ENCODE measurements around the gene IQCN.
A peak's percentile ranks its signal among the peaks of the same experiment; 100 is the strongest.

IQCN gene

GRCh38 chr19:18294467-18294864, 20.2 kb upstream of the IQCN start:
- no peaks in the 10 kb centered on the region for H3K9me3 ChIP-seq (replicated peaks in 1 of 2; ENCODE audit: control insufficient read depth in 2 of 2, insufficient read depth in 1 of 2, low read depth in 1 of 2, low read length in 2 of 2)
- peak overlapping the region; percentile 99 for H2AK5ac ChIP-seq (ENCODE audit: low read depth, low read length)
- no peak overlapping the region for H2BK120ac ChIP-seq (ENCODE audit: low read depth, low read length)
- peaks cover 0 to 2% (median 0%) of the 10 kb centered on the region in 3 experiments for H3K27me3 ChIP-seq (ENCODE audit: control insufficient read depth in 3 of 3, insufficient read depth in 3 of 3, low read depth in 1 of 3, low read length in 3 of 3)
- H3K4me1 ChIP-seq (ENCODE audit: control insufficient read depth in 2 of 2, insufficient read depth in 1 of 2, low read depth in 1 of 2, low read length in 2 of 2), result peaks cover 22 to 25% of the 10 kb centered on the region in 2 donors
- peak overlapping the region; percentile 89 for H3K14ac ChIP-seq (ENCODE audit: low read length)
- no peaks in the 10 kb centered on the region for H3K36me3 ChIP-seq (replicated peaks in 1 of 2; ENCODE audit: control insufficient read depth in 2 of 2, insufficient read depth in 2 of 2, low read length in 2 of 2)
- peak overlapping the region; percentile 73 for H2BK12ac ChIP-seq (ENCODE audit: low read length)
- H3K18ac ChIP-seq (ENCODE audit: low read length), result peak overlapping the region; percentile 95
- peak overlapping the region; percentile 73 for H3K23ac ChIP-seq (ENCODE audit: low read depth, low read length, poor library complexity)
- no peak overlapping the region for H3K27ac ChIP-seq (replicated peaks; ENCODE audit: low read length)
- peak overlapping the region; percentile 44 for H3K9ac ChIP-seq (ENCODE audit: low read depth, low read length, poor library complexity)
- H3K79me1 ChIP-seq (ENCODE audit: low read depth, low read length), result no peaks in the 10 kb centered on the region
- no CpG with 5 or more reads among the region's 9 CpGs for WGBS, 2 donors (ENCODE audit: extremely low coverage in 2 of 2, insufficient read length in 2 of 2, insufficient replicate concordance in 1 of 2)
- H3K4me2 ChIP-seq (ENCODE audit: insufficient read depth, low read length, poor library complexity, severe bottlenecking), result no peak overlapping the region
- peak overlapping the region; percentile 99 for H2BK15ac ChIP-seq (ENCODE audit: low read length)
- H2AFZ ChIP-seq (ENCODE audit: low read length), result no peak overlapping the region
- DNase-seq (ENCODE audit: low spot score), result no peak
- H4K91ac ChIP-seq (ENCODE audit: low read depth, low read length, poor library complexity), result no peak overlapping the region
- no peak overlapping the region for H3K4me3 ChIP-seq (ENCODE audit: low read length in 2 of 2)
- H3K4ac ChIP-seq (ENCODE audit: low read length), result no peak overlapping the region
- H2BK5ac ChIP-seq (ENCODE audit: low read length), result peak overlapping the region; percentile 71
- no peak overlapping the region for H4K8ac ChIP-seq (ENCODE audit: low read depth, low read length)

GRCh38 chr19:18293642-18294466, 19.6 kb upstream of the IQCN start:
- WGBS, 2 donors (ENCODE audit: extremely low coverage in 2 of 2, insufficient read length in 2 of 2, insufficient replicate concordance in 1 of 2), result no CpG with 5 or more reads among the region's 18 CpGs
- Histone ChIP-seq H3K36me3 (replicated peaks in 1 of 2; ENCODE audit: control insufficient read depth in 2 of 2, insufficient read depth in 2 of 2, low read length in 2 of 2) (no peaks in the 10 kb centered on the region), H3K4me2 (ENCODE audit: insufficient read depth, low read length, poor library complexity, severe bottlenecking) (no peak overlapping the region), H3K27ac (replicated peaks; ENCODE audit: low read length) (peak overlapping the region; percentile 33), H3K9ac (ENCODE audit: low read depth, low read length, poor library complexity) (peak overlapping the region; percentile 44), H2AFZ (ENCODE audit: low read length) (peak overlapping the region; percentile 89), H2BK5ac (ENCODE audit: low read length) (peak overlapping the region; percentile 71), H2BK120ac (ENCODE audit: low read depth, low read length) (peak overlapping the region; percentile 48), H3K14ac (ENCODE audit: low read length) (peak overlapping the region; percentile 89), H3K79me1 (ENCODE audit: low read depth, low read length) (no peaks in the 10 kb centered on the region), H2AK5ac (ENCODE audit: low read depth, low read length) (peak overlapping the region; percentile 99), H2BK12ac (ENCODE audit: low read length) (peak overlapping the region; percentile 33), H3K9me3 (replicated peaks in 1 of 2; ENCODE audit: control insufficient read depth in 2 of 2, insufficient read depth in 1 of 2, low read depth in 1 of 2, low read length in 2 of 2) (no peaks in the 10 kb centered on the region), H3K27me3 (ENCODE audit: control insufficient read depth in 3 of 3, insufficient read depth in 3 of 3, low read depth in 1 of 3, low read length in 3 of 3) (peaks cover 0 to 2% (median 0%) of the 10 kb centered on the region in 3 experiments), H3K4ac (ENCODE audit: low read length) (peak overlapping the region; percentile 8), H3K4me1 (ENCODE audit: control insufficient read depth in 2 of 2, insufficient read depth in 1 of 2, low read depth in 1 of 2, low read length in 2 of 2) (peaks cover 22 to 25% of the 10 kb centered on the region in 2 donors), H3K4me3 (ENCODE audit: low read length in 2 of 2) (no peak overlapping the region), H4K91ac (ENCODE audit: low read depth, low read length, poor library complexity) (no peak overlapping the region), H3K18ac (ENCODE audit: low read length) (peak overlapping the region; percentile 95), H3K23ac (ENCODE audit: low read depth, low read length, poor library complexity) (peak overlapping the region; percentile 73), H2BK15ac (ENCODE audit: low read length) (peak overlapping the region; percentile 99), H4K8ac (ENCODE audit: low read depth, low read length) (no peak overlapping the region)
- DNase-seq (ENCODE audit: low spot score), result no peak

- Histone ChIP-seq H3K36me3 (replicated peaks in 1 of 2; ENCODE audit: control insufficient read depth in 2 of 2, insufficient read depth in 2 of 2, low read length in 2 of 2) (no peaks in the 10 kb centered on the region), H4K91ac (ENCODE audit: low read depth, low read length, poor library complexity) (no peak overlapping the region), H3K18ac (ENCODE audit: low read length) (peak overlapping the region; percentile 70), H4K8ac (ENCODE audit: low read depth, low read length) (no peak overlapping the region), H3K9me3 (replicated peaks in 1 of 2; ENCODE audit: control insufficient read depth in 2 of 2, insufficient read depth in 1 of 2, low read depth in 1 of 2, low read length in 2 of 2) (no peaks in the 10 kb centered on the region), H3K27ac (replicated peaks; ENCODE audit: low read length) (peak overlapping the region; percentile 33), H2BK15ac (ENCODE audit: low read length) (no peak overlapping the region), H3K4me3 (ENCODE audit: low read length in 2 of 2) (peak overlapping the region; percentile 82 to 85), H3K79me1 (ENCODE audit: low read depth, low read length) (no peaks in the 10 kb centered on the region), H3K9ac (ENCODE audit: low read depth, low read length, poor library complexity) (no peak overlapping the region), H3K27me3 (ENCODE audit: control insufficient read depth in 3 of 3, insufficient read depth in 3 of 3, low read depth in 1 of 3, low read length in 3 of 3) (peaks cover 0 to 2% (median 0%) of the 10 kb centered on the region in 3 experiments), H2BK5ac (ENCODE audit: low read length) (peak overlapping the region; percentile 99), H2AFZ (ENCODE audit: low read length) (peak overlapping the region; percentile 89), H3K4ac (ENCODE audit: low read length) (peak overlapping the region; percentile 1), H2BK120ac (ENCODE audit: low read depth, low read length) (peak overlapping the region; percentile 93), H3K4me2 (ENCODE audit: insufficient read depth, low read length, poor library complexity, severe bottlenecking) (peak overlapping the region; percentile 90), H2BK12ac (ENCODE audit: low read length) (peak overlapping the region; percentile 33), H3K23ac (ENCODE audit: low read depth, low read length, poor library complexity) (peak overlapping the region; percentile 32), H3K4me1 (ENCODE audit: control insufficient read depth in 2 of 2, insufficient read depth in 1 of 2, low read depth in 1 of 2, low read length in 2 of 2) (peaks cover 26 to 27% of the 10 kb centered on the region in 2 donors), H3K14ac (ENCODE audit: low read length) (no peak overlapping the region), H2AK5ac (ENCODE audit: low read depth, low read length) (peak overlapping the region; percentile 23)
- no CpG with 5 or more reads among the region's 31 CpGs for WGBS, 2 donors (ENCODE audit: extremely low coverage in 2 of 2, insufficient read length in 2 of 2, insufficient replicate concordance in 1 of 2)
- DNase-seq (ENCODE audit: low spot score), result peak; percentile 82
Observed at GRCh38 chr19:18292810-18293641, 18.8 kb upstream of the IQCN start.

- Histone ChIP-seq H3K4me3 (ENCODE audit: low read length in 2 of 2) (peak overlapping the region; percentile 82 to 85), H2BK12ac (ENCODE audit: low read length) (no peak overlapping the region), H3K4me1 (ENCODE audit: control insufficient read depth in 2 of 2, insufficient read depth in 1 of 2, low read depth in 1 of 2, low read length in 2 of 2) (peaks cover 28 to 32% of the 10 kb centered on the region in 2 donors), H3K27ac (replicated peaks; ENCODE audit: low read length) (peak overlapping the region; percentile 92), H4K8ac (ENCODE audit: low read depth, low read length) (no peak overlapping the region), H3K79me1 (ENCODE audit: low read depth, low read length) (no peaks in the 10 kb centered on the region), H2AK5ac (ENCODE audit: low read depth, low read length) (peak overlapping the region; percentile 72), H2AFZ (ENCODE audit: low read length) (peak overlapping the region; percentile 89), H2BK15ac (ENCODE audit: low read length) (peak overlapping the region; percentile 53), H4K91ac (ENCODE audit: low read depth, low read length, poor library complexity) (no peak overlapping the region), H3K27me3 (ENCODE audit: control insufficient read depth in 3 of 3, insufficient read depth in 3 of 3, low read depth in 1 of 3, low read length in 3 of 3) (peaks cover 0 to 2% (median 0%) of the 10 kb centered on the region in 3 experiments), H2BK120ac (ENCODE audit: low read depth, low read length) (peak overlapping the region; percentile 93), H3K9me3 (replicated peaks in 1 of 2; ENCODE audit: control insufficient read depth in 2 of 2, insufficient read depth in 1 of 2, low read depth in 1 of 2, low read length in 2 of 2) (no peaks in the 10 kb centered on the region), H3K9ac (ENCODE audit: low read depth, low read length, poor library complexity) (peak overlapping the region; percentile 80), H3K18ac (ENCODE audit: low read length) (peak overlapping the region; percentile 99), H2BK5ac (ENCODE audit: low read length) (peak overlapping the region; percentile 99), H3K4ac (ENCODE audit: low read length) (no peak overlapping the region), H3K14ac (ENCODE audit: low read length) (peak overlapping the region; percentile 32), H3K4me2 (ENCODE audit: insufficient read depth, low read length, poor library complexity, severe bottlenecking) (peak overlapping the region; percentile 90), H3K23ac (ENCODE audit: low read depth, low read length, poor library complexity) (peak overlapping the region; percentile 32), H3K36me3 (replicated peaks in 1 of 2; ENCODE audit: control insufficient read depth in 2 of 2, insufficient read depth in 2 of 2, low read length in 2 of 2) (no peaks in the 10 kb centered on the region)
- no peak for DNase-seq (ENCODE audit: low spot score)
- WGBS, 2 donors (ENCODE audit: extremely low coverage in 2 of 2, insufficient read length in 2 of 2, insufficient replicate concordance in 1 of 2), result no CpG with 5 or more reads among the region's 20 CpGs
Observed at GRCh38 chr19:18292462-18292809, 18.2 kb upstream of the IQCN start.

Data from neuronal stem cell (in vitro differentiated cells).